ENCODE measurements around the gene TNS1.

DNA sequence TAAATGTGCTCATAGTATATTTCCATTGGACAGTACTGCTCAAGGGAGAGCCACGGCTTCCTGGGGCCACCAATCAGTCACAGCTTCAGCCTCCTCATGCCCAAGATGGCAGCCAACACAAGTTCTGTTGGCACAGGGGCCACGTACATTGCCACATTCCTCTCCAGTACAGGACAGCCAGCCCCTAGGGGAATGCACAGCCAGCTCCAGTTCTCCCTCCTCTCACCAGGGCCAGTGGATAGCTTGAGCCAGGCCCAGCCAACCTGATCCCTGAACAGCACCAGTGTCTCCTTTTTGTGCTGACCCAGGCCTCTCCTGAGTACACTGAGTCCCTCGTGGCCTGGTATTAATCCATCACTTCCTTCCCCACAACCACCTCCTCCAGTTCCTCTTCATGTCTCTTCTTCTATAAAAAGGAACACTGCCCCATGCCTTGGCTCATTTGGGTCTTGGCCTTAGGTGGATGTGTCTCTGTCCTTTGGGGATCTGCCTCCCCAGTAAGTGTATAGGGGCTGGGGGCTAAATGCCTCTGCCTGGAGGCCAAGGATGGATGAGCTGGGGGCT, 168.7 kb downstream of the TNS1 start:
- no peak for TF ChIP-seq CREB1 (CRISPR knock-in tag; IDR thresholded peaks at IDR 0.05)
- TF ChIP-seq, protein P1, sequence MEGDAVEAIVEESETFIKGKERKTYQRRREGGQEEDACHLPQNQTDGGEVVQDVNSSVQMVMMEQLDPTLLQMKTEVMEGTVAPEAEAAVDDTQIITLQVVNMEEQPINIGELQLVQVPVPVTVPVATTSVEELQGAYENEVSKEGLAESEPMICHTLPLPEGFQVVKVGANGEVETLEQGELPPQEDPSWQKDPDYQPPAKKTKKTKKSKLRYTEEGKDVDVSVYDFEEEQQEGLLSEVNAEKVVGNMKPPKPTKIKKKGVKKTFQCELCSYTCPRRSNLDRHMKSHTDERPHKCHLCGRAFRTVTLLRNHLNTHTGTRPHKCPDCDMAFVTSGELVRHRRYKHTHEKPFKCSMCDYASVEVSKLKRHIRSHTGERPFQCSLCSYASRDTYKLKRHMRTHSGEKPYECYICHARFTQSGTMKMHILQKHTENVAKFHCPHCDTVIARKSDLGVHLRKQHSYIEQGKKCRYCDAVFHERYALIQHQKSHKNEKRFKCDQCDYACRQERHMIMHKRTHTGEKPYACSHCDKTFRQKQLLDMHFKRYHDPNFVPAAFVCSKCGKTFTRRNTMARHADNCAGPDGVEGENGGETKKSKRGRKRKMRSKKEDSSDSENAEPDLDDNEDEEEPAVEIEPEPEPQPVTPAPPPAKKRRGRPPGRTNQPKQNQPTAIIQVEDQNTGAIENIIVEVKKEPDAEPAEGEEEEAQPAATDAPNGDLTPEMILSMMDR (IDR thresholded peaks at IDR 0.05): no peak
- TF ChIP-seq ZNF423 (CRISPR knock-in tag; IDR thresholded peaks at IDR 0.05): no peak
- TF ChIP-seq, protein P2, sequence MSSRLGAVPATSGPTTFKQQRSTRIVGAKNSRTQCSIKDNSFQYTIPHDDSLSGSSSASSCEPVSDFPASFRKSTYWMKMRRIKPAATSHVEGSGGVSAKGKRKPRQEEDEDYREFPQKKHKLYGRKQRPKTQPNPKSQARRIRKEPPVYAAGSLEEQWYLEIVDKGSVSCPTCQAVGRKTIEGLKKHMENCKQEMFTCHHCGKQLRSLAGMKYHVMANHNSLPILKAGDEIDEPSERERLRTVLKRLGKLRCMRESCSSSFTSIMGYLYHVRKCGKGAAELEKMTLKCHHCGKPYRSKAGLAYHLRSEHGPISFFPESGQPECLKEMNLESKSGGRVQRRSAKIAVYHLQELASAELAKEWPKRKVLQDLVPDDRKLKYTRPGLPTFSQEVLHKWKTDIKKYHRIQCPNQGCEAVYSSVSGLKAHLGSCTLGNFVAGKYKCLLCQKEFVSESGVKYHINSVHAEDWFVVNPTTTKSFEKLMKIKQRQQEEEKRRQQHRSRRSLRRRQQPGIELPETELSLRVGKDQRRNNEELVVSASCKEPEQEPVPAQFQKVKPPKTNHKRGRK (CRISPR knock-in tag; IDR thresholded peaks at IDR 0.05; ENCODE audit: borderline replicate concordance): no peak
- TF ChIP-seq, protein P3, sequence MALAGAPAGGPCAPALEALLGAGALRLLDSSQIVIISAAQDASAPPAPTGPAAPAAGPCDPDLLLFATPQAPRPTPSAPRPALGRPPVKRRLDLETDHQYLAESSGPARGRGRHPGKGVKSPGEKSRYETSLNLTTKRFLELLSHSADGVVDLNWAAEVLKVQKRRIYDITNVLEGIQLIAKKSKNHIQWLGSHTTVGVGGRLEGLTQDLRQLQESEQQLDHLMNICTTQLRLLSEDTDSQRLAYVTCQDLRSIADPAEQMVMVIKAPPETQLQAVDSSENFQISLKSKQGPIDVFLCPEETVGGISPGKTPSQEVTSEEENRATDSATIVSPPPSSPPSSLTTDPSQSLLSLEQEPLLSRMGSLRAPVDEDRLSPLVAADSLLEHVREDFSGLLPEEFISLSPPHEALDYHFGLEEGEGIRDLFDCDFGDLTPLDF (CRISPR knock-in tag; IDR thresholded peaks at IDR 0.05): no peak
- no peak for TF ChIP-seq ATF1 (CRISPR knock-in tag; IDR thresholded peaks at IDR 0.05)
- TF ChIP-seq, protein P4, sequence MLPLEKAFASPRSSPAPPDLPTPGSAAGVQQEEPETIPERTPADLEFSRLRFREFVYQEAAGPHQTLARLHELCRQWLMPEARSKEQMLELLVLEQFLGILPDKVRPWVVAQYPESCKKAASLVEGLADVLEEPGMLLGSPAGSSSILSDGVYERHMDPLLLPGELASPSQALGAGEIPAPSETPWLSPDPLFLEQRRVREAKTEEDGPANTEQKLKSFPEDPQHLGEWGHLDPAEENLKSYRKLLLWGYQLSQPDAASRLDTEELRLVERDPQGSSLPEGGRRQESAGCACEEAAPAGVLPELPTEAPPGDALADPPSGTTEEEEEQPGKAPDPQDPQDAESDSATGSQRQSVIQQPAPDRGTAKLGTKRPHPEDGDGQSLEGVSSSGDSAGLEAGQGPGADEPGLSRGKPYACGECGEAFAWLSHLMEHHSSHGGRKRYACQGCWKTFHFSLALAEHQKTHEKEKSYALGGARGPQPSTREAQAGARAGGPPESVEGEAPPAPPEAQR (CRISPR knock-in tag; IDR thresholded peaks at IDR 0.05): no peak
- TF ChIP-seq, protein P5, sequence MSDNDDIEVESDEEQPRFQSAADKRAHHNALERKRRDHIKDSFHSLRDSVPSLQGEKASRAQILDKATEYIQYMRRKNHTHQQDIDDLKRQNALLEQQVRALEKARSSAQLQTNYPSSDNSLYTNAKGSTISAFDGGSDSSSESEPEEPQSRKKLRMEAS (CRISPR knock-in tag; IDR thresholded peaks at IDR 0.05): no peak
- no peak for TF ChIP-seq NR2C2 (CRISPR knock-in tag; IDR thresholded peaks at IDR 0.05)
- no peak for TF ChIP-seq FOXK1 (CRISPR knock-in tag; IDR thresholded peaks at IDR 0.05)

Data from WTC11 (cell line).